Hematopoietic multipotent progenitor cell treated with erythropoietin and hydrocortisone succinate and interleukin-3 and kit ligand, for 17 days (in vitro differentiated cells): ENCODE data around the gene CBFA2T2.
A peak's percentile ranks its signal among the peaks of the same experiment; 100 is the strongest.
"Not testable (repeated sequence)": the region's sequence is repeated elsewhere in the genome, so short reads cannot be mapped to it uniquely, and the experiment has no call there.

Source experiments
- DNase-seq: peaks from one replicate; pipeline ENCODE4 v3.0.0-alpha.2; 2015; ENCODE audit warnings: low spot score

Gene CBFA2T2

GRCh38 chr20:33549229-33549999 lies 59.5 kb downstream of the CBFA2T2 start:
- DNase-seq = no peak

GRCh38 chr20:33551778-33552177 lies 61.9 kb downstream of the CBFA2T2 start:
- DNase-seq = no peak

- DNase-seq = no peak
Measured at GRCh38 chr20:33552519-33552918, 62.6 kb downstream of the CBFA2T2 start.

GRCh38 chr20:33553516-33553915 lies 63.6 kb downstream of the CBFA2T2 start:
- no peak for DNase-seq

- DNase-seq = peak; percentile 92
Measured at GRCh38 chr20:33554914-33555420, 65.1 kb downstream of the CBFA2T2 start.

GRCh38 chr20:33555755-33556154 lies 65.9 kb downstream of the CBFA2T2 start:
- DNase-seq = no peak

GRCh38 chr20:33556246-33556645 lies 66.3 kb downstream of the CBFA2T2 start:
- DNase-seq = no peak

- DNase-seq = no peak
Measured at GRCh38 chr20:33558348-33559144, 68.7 kb downstream of the CBFA2T2 start.

- DNase-seq = no peak
Measured at GRCh38 chr20:33559212-33559611, 69.3 kb downstream of the CBFA2T2 start.

- no peak for DNase-seq
Measured at GRCh38 chr20:33560026-33560425, 70.1 kb downstream of the CBFA2T2 start.

- DNase-seq = not testable (repeated sequence)
Measured at GRCh38 chr20:33561053-33561452, 71.2 kb downstream of the CBFA2T2 start.

GRCh38 chr20:33561692-33562601 lies 72.1 kb downstream of the CBFA2T2 start:
- peak; percentile 92 for DNase-seq

- no peak for DNase-seq
Measured at GRCh38 chr20:33563788-33564187, 73.9 kb downstream of the CBFA2T2 start.

GRCh38 chr20:33566781-33567603 lies 77.1 kb downstream of the CBFA2T2 start:
- no peak for DNase-seq

GRCh38 chr20:33567949-33568348 lies 78.1 kb downstream of the CBFA2T2 start:
- DNase-seq = no peak

- no peak for DNase-seq
Measured at GRCh38 chr20:33568378-33568777, 78.5 kb downstream of the CBFA2T2 start.

- DNase-seq = no peak
Measured at GRCh38 chr20:33568868-33569801, 79.2 kb downstream of the CBFA2T2 start.

- no peak for DNase-seq
Measured at GRCh38 chr20:33569802-33570391, 80.0 kb downstream of the CBFA2T2 start.

GRCh38 chr20:33570743-33571142 lies 80.8 kb downstream of the CBFA2T2 start:
- DNase-seq = no peak

- not testable (repeated sequence) for DNase-seq
Measured at GRCh38 chr20:33573268-33573667, 83.4 kb downstream of the CBFA2T2 start.
